SK-N-SH (cell line): ENCODE data around the gene PDZD2. TPM values are rescaled to one million over a fixed set of nuclear protein-coding genes. Genes with fewer than 3 reads are reported as not detected.

ENCODE experiments used
- CTCF ChIA-PET: fragments of 300-600, 350-600 bp; formaldehyde crosslinking; extraction: SDS; loops from one replicate; lab custom pipeline; 2021; lab: Yijun Ruan, JAX
- POLR2A ChIA-PET: fragments of 350-600 bp; sonication (Branson Sonifier 250); formaldehyde crosslinking; extraction: SDS; loops from one replicate; lab custom pipeline; 2020; ENCODE audit warnings: antibody characterized with exemption, inconsistent platforms; lab: Yijun Ruan, JAX
- DNase-seq: peaks from one replicate; pipeline ENCODE4 v3.0.0; 2012
- H2AFZ ChIP-seq: fragments of 200-600 bp; sonication (generic); 2 replicates; pipeline ENCODE4 v1.8.1; 2016; ENCODE audit warnings: antibody characterized with exemption, mild to moderate bottlenecking, low read depth
- H3F3A ChIP-seq: fragments of 200-600 bp; sonication (generic); replicated peaks from 2 replicates; pipeline ENCODE3; 2016; ENCODE audit warnings: antibody characterized with exemption, mild to moderate bottlenecking; ENCODE audit not compliant: insufficient read depth
- H3K27ac ChIP-seq, 2 experiments: fragments of 200-500 bp in 1 of 2; fragments of 200-600 bp in 1 of 2; sonication (Bioruptor generic) in 1 of 2; sonication (generic), shearing (Covaris generic) in 1 of 2; 2 replicates each; pipeline versions ENCODE4 v1.5.1 to v1.6.1; 2014 to 2016; ENCODE audit warnings: low read depth in 2 of 2, inconsistent platforms in 1 of 2, low read length in 1 of 2, mild to moderate bottlenecking in 1 of 2, mixed read lengths in 1 of 2
- H3K27me3 ChIP-seq: fragments of 200-600 bp; sonication (generic), shearing (Covaris generic); 2 replicates; pipeline ENCODE4 v1.6.1; 2016; ENCODE audit warnings: mixed run types; ENCODE audit not compliant: insufficient read depth
- H3K36me3 ChIP-seq, 2 experiments: fragments of 200-500 bp in 1 of 2; fragments of 200-600 bp in 1 of 2; sonication (Bioruptor generic) in 1 of 2; sonication (generic) in 1 of 2; replicated peaks in 1 of 2; 2 replicates each; pipeline versions ENCODE3 to v1.5.1; 2014 to 2016; ENCODE audit warnings: low read length in 1 of 2, mild to moderate bottlenecking in 1 of 2; ENCODE audit not compliant: insufficient read depth in 2 of 2, control insufficient read depth in 1 of 2
- H3K4me1 ChIP-seq, 2 experiments: fragments of 200-500 bp in 1 of 2; fragments of 200-600 bp in 1 of 2; sonication (Bioruptor generic) in 1 of 2; sonication (generic), shearing (Covaris generic) in 1 of 2; 2 replicates each; pipeline versions ENCODE4 v1.5.1 to v1.6.1; 2014 to 2016; ENCODE audit warnings: low read depth in 1 of 2, low read length in 1 of 2, mixed run types in 1 of 2; ENCODE audit not compliant: insufficient read depth in 2 of 2, control insufficient read depth in 1 of 2
- H3K4me2 ChIP-seq: fragments of 200-600 bp; sonication (generic), shearing (Covaris generic); 2 replicates; pipeline ENCODE4 v1.6.1; 2017; ENCODE audit warnings: mixed run types
- H3K4me3 ChIP-seq, 2 experiments: fragments of 200-500 bp in 1 of 2; fragments of 200-600 bp in 1 of 2; sonication (Bioruptor generic) in 1 of 2; sonication (generic), shearing (Covaris generic) in 1 of 2; 2 replicates each; pipeline versions ENCODE4 v1.5.1 to v1.8.1; 2014 to 2016; ENCODE audit warnings: low read depth in 2 of 2, inconsistent platforms in 1 of 2, low read length in 1 of 2, mild to moderate bottlenecking in 1 of 2, mixed read lengths in 1 of 2, moderate library complexity in 1 of 2
- H3K79me2 ChIP-seq: fragments of 200-600 bp; sonication (generic); 2 replicates; pipeline ENCODE4 v1.8.1; 2017; ENCODE audit warnings: mild to moderate bottlenecking; ENCODE audit not compliant: insufficient read depth
- H3K9ac ChIP-seq: fragments of 200-600 bp; sonication (generic); 2 replicates; pipeline ENCODE4 v1.6.1; 2017; ENCODE audit warnings: mixed run types
- H3K9me2 ChIP-seq: fragments of 200-600 bp; sonication (generic); 2 replicates; pipeline ENCODE4 v1.6.1; 2017; ENCODE audit warnings: mixed run types
- H3K9me3 ChIP-seq: fragments of 200-600 bp; sonication (generic); 2 replicates; pipeline ENCODE4 v1.6.1; 2017; ENCODE audit warnings: mixed run types, mild to moderate bottlenecking, moderate library complexity
- H4K20me1 ChIP-seq: fragments of 200-600 bp; sonication (generic); 2 replicates; pipeline ENCODE4 v1.6.1; 2017; ENCODE audit warnings: mild to moderate bottlenecking, mixed run types; ENCODE audit not compliant: insufficient read depth
- CHD2 ChIP-seq: fragments of 150-350 bp; IDR thresholded peaks from 2 replicates; pipeline ENCODE4 v1.6.1; 2018; ENCODE audit warnings: low read length; ENCODE audit not compliant: partially characterized antibody
- ELF1 ChIP-seq: IDR thresholded peaks from 2 replicates; pipeline ENCODE4 v1.4.0; 2012
- EP300 ChIP-seq, 2 experiments: IDR thresholded peaks; 2 replicates each; pipeline versions ENCODE4 v1.4.0 to v1.6.1; 2012; ENCODE audit warnings: borderline replicate concordance in 1 of 2, low read depth in 1 of 2, low read length in 1 of 2
- EZH2phosphoT487 ChIP-seq: fragments of 200-600 bp; sonication (generic); IDR thresholded peaks from 2 replicates; pipeline ENCODE4 v1.6.1; 2017; ENCODE audit warnings: low read depth, mixed run types, mild to moderate bottlenecking, antibody characterized with exemption, moderate library complexity, borderline replicate concordance
- FOXM1 ChIP-seq: IDR thresholded peaks from 2 replicates; pipeline ENCODE4 v1.4.0; 2012; ENCODE audit warnings: low read depth, mild to moderate bottlenecking
- GATA2 ChIP-seq: sonication (generic); formaldehyde crosslinking; IDR thresholded peaks from 2 replicates; pipeline ENCODE4 v1.5.0; 2020; ENCODE audit warnings: mild to moderate bottlenecking, missing genetic modification reagents
- MEF2A ChIP-seq: IDR thresholded peaks from 2 replicates; pipeline ENCODE4 v1.4.0; 2012; ENCODE audit warnings: low read depth, borderline replicate concordance
- NFIC ChIP-seq: IDR thresholded peaks from 2 replicates; pipeline ENCODE4 v1.4.0; 2012; ENCODE audit warnings: borderline replicate concordance
- NRF1 ChIP-seq: IDR thresholded peaks from 2 replicates; pipeline ENCODE4 v1.6.1; 2012; ENCODE audit warnings: low read depth, mild to moderate bottlenecking, low read length
- RCOR1 ChIP-seq: fragments of 150-350 bp; IDR thresholded peaks from 2 replicates; pipeline ENCODE4 v1.6.1; 2017; ENCODE audit warnings: antibody characterized with exemption, low read length
- RFX5 ChIP-seq: IDR thresholded peaks from 2 replicates; pipeline ENCODE4 v1.6.1; 2012; ENCODE audit warnings: mild to moderate bottlenecking, improper control_type of control experiment, low read length
- RXRA ChIP-seq: IDR thresholded peaks from 2 replicates; pipeline ENCODE4 v1.4.0; 2012; ENCODE audit warnings: low read depth, mild to moderate bottlenecking, borderline replicate concordance
- SMC3 ChIP-seq: IDR thresholded peaks from 2 replicates; pipeline ENCODE4 v1.6.1; 2012; ENCODE audit warnings: low read depth, low read length, improper control_type of control experiment
- TAF1 ChIP-seq: IDR thresholded peaks from 2 replicates; pipeline ENCODE4 v1.6.1; 2012; ENCODE audit warnings: low read depth, mild to moderate bottlenecking, low read length, moderate library complexity, borderline replicate concordance
- TCF12 ChIP-seq: IDR thresholded peaks from 2 replicates; pipeline ENCODE4 v1.4.0; 2012
- YY1 ChIP-seq: IDR thresholded peaks from 2 replicates; pipeline ENCODE4 v1.4.0; 2012; ENCODE audit warnings: low read depth, mild to moderate bottlenecking
- WGBS: methylation state at CpG from one replicate; pipeline ENCODE4 v1.1.6; 2017; ENCODE audit warnings: low lambda C conversion rate; 5-methylcytosine and 5-hydroxymethylcytosine counted together
- polyA plus RNA-seq, 3 experiments: library from polyadenylated mRNA; depleted of rRNA; stranded (reverse); fragments of >200 nt; gene quantifications; 2 replicates each; pipeline ENCODE4 v1.2.3, GENCODE V29; 2012
- TF ChIP-seq, protein P1 (sequence below): fragments of 150-350 bp; IDR thresholded peaks from 2 replicates; pipeline ENCODE4 v1.6.1; 2017; ENCODE audit warnings: antibody characterized with exemption, low read length, low read depth, borderline replicate concordance
- TF ChIP-seq, protein P2 (sequence below): IDR thresholded peaks from 2 replicates; pipeline ENCODE4 v1.6.1; 2012; ENCODE audit warnings: mild to moderate bottlenecking, low read depth, low read length, moderate library complexity

PDZD2 gene
- polyA plus RNA-seq, 1 of the 3 experiments (the other 2 are of a cell fraction): 0.13 TPM

DNA sequence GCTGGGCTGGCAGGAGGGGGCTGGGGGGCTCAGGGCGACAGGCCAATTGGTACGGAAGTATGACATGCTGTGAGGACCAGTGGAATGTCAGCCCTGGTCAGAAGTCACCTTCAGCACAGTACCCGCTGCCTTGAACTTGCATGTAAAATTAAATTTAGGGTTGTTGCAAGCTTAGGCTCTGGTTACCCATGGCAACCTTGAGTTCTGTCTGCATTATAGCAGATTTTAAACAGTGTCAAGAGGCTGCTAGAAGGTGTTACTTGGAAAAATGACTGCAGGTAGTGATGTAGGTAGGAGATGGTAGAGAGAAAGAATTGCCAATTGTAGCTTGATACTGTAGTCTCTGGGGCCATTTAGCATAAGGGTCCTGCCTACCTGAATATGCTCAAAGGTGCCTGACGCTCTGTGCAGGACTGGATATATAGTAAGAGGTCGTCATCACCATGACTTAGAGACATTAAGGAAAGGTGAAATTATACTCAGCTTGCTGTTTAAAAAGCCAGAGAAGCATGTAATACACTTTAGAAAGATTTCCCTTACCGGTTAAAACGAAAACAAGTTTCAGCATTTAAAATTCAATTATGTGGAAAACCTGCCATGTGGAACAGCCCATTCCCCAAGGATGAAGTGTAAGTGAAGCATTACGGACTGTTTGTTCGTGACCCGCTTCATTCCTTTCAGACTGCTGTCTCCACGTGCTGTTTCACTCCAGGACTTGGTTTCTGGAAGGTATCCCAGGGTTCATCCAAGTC lies 169.0 kb downstream of the PDZD2 start:
- Histone ChIP-seq H3K4me2 (no peak overlapping the region), H3K9me3 (no peaks in the 10 kb centered on the region), H3K9me2 (no peaks in the 10 kb centered on the region), H3K27ac (no peak overlapping the region), H2AFZ (no peak overlapping the region), H4K20me1 (no peaks in the 10 kb centered on the region), H3K4me3 (no peak overlapping the region), H3F3A (peaks cover 3% of the 10 kb centered on the region), H3K9ac (no peak overlapping the region), H3K79me2 (no peaks in the 10 kb centered on the region), H3K4me1 (peaks cover 0 to 13% of the 10 kb centered on the region in 2 experiments; a peak in 1 of 4 replicates), H3K36me3 (no peaks in the 10 kb centered on the region), H3K27me3 (peaks cover 5% of the 10 kb centered on the region; the same call in 1 of the 2 replicates)
- 64% methylated on average over 11 of the region's 11 CpGs for WGBS
- ChIA-PET CTCF (interaction anchor here (0.7 to 3.8 kb wide), 19 partner anchors 17 to 285 kb away, joined by 3 to 60 read pairs (median 6); partner anchors contain the start of gene PDZD2), POLR2A (no interaction called here)
- DNase-seq: no peak
- TF ChIP-seq EZH2phosphoT487 (no peak), GATA2 (CRISPR knock-in tag) (no peak), RCOR1 (no peak), RXRA (no peak), SMC3 (no peak), ELF1 (no peak), TAF1 (no peak), FOXM1 (no peak), TCF12 (no peak), MEF2A (no peak), NFIC (no peak), CHD2 (no peak), RFX5 (no peak), NRF1 (no peak), EP300 (IDR thresholded peaks at IDR 0.05; ENCODE audit: borderline replicate concordance in 1 of 2, low read depth in 1 of 2, low read length in 1 of 2) (no peak), YY1 (no peak)
- TF ChIP-seq, protein P1, sequence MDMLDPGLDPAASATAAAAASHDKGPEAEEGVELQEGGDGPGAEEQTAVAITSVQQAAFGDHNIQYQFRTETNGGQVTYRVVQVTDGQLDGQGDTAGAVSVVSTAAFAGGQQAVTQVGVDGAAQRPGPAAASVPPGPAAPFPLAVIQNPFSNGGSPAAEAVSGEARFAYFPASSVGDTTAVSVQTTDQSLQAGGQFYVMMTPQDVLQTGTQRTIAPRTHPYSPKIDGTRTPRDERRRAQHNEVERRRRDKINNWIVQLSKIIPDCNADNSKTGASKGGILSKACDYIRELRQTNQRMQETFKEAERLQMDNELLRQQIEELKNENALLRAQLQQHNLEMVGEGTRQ: no peak
- TF ChIP-seq, protein P2, sequence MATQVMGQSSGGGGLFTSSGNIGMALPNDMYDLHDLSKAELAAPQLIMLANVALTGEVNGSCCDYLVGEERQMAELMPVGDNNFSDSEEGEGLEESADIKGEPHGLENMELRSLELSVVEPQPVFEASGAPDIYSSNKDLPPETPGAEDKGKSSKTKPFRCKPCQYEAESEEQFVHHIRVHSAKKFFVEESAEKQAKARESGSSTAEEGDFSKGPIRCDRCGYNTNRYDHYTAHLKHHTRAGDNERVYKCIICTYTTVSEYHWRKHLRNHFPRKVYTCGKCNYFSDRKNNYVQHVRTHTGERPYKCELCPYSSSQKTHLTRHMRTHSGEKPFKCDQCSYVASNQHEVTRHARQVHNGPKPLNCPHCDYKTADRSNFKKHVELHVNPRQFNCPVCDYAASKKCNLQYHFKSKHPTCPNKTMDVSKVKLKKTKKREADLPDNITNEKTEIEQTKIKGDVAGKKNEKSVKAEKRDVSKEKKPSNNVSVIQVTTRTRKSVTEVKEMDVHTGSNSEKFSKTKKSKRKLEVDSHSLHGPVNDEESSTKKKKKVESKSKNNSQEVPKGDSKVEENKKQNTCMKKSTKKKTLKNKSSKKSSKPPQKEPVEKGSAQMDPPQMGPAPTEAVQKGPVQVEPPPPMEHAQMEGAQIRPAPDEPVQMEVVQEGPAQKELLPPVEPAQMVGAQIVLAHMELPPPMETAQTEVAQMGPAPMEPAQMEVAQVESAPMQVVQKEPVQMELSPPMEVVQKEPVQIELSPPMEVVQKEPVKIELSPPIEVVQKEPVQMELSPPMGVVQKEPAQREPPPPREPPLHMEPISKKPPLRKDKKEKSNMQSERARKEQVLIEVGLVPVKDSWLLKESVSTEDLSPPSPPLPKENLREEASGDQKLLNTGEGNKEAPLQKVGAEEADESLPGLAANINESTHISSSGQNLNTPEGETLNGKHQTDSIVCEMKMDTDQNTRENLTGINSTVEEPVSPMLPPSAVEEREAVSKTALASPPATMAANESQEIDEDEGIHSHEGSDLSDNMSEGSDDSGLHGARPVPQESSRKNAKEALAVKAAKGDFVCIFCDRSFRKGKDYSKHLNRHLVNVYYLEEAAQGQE: no peak
